GM19239 (cell line): ENCODE data around the gene IL4I1.

Experiments used
- DNase-seq: peaks from one replicate; pipeline ENCODE4 v3.0.0; 2011; ENCODE audit warnings: low spot score; ENCODE audit not compliant: insufficient read length
- FAIRE-seq: peaks from 2 replicates; lab custom pipeline; 2011; peaks lifted over from hg19 to GRCh38; lab: Jason Lieb, UNC

IL4I1 gene

DNA sequence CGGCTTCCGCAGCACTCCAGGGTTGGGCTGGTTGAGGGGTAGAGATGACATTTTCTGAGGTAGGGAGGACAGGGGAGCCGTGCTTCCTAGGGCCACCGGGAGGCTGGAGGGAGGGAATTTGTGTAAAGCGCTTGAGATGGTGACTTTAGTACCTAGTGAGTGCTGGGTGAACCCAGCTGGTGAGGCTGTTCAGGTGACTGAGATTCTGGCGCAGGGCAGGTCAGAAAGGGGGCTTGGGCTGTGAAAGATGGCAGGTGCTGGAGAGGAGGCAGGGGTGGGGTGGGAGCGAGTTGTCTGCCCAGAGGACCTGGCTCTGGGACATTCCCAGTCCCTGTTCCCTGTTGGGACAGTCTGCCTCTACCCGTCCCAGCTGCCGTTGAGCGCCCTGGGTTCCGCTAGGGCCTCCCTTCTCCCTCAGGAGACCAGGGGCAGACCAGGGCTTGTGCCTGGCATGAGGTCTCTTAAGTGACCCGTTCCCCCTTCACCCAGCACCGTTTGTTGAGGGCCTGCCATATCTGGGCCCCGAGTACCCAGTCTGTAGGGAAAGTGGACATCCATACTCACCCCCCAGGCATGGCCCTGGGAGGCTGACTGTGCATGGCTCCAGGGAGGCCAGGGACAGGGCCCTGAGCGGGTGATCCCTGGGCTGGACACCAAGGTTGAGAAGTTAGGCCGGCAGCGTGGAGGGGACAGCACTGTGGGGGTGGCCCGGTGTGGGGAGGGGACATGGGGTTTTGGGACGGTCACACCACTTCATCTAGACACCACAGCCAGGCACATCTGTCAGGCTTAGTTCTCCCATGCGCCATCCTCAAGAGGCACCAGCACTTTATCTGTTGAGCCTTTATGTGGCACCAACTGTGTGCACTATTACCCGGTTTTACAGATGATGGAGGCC lies 40.8 kb downstream of the IL4I1 start:
- DNase-seq (no peak), FAIRE-seq (no peak)

DNA sequence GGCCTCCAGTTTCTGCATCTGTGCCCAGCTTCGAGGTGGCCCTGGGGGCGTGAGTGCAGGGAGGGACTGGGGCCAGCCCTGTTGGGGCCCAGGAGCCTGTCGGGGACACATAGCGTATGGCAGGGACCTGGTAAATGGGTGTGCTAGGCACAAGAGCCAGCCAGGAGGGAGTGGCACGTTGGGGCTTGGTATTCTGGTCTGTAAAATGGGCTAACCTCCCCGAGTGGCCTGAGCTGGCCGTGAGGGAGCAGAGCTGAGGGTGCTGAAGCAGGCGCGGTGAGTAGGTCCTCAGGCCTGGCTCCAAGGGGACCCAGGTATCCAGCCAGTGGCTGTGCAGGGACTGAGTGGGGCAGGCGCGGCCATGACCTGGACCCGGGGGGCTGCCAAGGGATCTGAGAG lies 41.4 kb downstream of the IL4I1 start:
- DNase-seq (no peak), FAIRE-seq (no peak)

DNA sequence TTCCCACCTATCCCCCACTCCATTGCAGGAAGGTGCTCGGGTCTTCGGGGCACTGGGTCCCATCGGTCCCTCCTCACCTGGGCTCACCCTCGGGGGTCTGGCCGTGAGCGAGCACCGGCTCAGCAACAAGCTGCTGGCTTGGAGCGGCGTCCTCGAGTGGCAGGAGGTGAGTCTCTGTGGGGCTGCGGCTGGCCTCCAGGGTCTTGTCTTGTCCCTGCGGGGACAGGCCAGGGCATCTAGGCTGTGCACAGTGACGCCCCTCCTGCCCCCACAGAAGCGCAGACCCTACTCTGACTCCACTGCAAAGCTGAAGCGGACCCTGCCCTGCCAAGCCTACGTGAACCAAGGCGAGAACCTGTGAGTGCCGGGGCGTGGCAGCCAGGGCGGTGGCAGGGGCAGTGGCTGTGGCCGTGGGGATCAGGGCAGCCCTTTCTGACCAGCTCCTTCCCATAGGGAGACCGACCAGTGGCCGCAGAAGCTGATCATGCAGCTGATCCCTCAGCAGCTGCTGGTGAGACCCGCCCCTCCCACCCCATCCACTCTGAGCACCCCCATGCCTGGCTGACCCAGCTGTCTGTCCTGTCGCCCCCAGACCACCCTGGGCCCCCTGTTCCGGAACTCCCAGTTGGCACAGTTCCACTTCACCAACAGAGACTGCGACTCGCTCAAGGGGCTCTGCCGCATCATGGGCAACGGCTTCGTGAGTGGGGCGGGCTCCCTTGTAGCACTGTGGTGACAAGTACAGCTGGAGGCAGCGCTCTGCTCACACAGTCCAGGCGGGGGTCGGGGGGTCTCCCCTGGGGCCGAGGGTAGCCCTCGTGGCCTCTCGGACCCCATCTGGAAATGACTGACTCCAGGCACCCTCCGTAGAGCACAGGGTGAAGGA lies 42.1 kb downstream of the IL4I1 start:
- no peak for FAIRE-seq

DNA sequence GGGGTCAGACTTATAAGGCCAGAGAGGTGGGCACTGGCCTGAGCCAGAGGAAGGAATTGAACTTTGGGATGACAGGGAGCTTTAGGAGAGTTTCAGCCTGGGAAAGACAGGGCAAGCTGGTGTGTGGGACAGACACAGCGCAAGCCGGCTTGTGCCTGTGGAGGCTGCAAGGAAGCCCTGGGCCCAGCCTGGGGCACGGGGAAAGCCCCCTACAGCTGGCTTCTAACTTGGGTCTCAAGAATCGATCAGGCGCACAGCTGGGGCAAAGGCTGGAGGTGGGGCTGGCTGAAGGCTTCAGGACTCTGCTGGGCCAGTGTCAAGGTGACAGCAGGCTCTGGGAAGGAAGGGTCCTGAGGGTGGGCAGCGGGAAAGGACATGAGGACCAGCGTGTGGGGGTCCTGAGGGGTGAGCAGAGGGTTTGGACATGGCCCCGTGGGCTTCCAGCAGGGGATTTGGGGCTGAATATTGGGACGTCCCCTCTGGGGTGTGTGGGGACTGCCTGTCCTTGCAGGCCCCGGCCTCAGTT lies 42.8 kb downstream of the IL4I1 start:
- FAIRE-seq (no peak), DNase-seq (no peak)

More for the DNA sequence above, 42.1 kb downstream of the IL4I1 start:
- no peak for DNase-seq

DNA sequence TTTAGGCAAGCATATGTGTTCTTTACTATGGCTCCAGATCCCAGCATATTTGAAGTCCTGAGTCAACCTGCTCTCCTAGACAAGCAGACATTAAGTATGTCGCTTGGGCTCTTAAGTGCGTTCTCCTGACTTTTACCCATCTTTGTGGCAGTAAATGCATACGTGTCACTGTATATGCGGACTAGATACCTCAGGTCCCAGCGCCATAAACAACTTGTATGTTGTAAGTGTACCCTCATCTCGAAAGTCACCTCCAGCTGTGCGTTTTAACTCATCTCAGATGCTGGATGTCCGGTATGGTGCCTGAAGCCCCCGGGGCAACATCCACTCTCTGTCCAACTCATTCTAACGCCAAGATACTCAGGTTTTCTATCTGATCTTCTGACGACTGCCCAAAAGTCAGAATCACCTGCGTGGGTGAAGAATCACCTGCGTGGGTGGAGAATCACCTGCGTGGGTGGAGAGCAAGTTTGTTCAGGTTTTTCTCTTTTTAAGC lies 44.0 kb downstream of the IL4I1 start:
- FAIRE-seq, result no peak
- no peak for DNase-seq

DNA sequence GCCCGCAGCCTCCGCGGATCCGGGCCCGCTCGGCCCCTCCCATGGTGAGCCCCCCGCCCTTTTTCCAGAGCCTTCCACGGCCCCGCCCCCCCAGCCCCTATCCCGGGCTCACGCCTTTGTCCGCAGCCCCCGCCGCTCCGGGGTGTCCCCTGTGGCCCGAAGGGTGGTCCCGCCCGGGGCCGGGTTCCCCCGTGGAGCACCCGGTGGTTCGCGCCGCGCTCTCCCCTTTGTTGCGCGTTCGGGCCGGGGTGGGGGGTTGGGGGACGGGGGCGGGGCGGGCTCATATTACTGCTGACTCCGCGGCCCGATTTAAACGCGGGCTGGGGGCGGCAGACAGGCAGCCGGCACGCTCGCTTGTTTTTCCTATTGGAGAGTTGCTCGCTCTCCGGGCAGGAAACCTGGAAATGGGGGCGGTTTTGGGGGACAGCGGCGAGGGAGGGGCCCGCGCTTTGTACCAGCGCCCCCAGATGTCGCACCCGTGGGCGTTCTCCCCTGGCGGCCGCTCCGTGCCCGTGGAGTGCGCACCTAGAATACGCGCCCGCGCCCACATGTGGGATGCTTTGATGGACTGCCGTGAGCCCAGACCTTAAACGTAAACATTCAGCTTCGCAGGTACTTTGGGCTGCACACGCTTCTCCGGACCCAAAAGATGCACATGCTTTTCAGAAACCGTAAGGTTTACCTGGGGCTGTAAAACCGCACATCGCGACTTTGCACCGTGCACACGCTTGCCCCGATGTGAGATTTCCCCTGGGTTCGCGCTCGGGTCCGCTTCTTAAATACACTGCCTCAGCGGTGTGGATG lies 45.0 kb downstream of the IL4I1 start:
- FAIRE-seq (no peak), DNase-seq (no peak)

DNA sequence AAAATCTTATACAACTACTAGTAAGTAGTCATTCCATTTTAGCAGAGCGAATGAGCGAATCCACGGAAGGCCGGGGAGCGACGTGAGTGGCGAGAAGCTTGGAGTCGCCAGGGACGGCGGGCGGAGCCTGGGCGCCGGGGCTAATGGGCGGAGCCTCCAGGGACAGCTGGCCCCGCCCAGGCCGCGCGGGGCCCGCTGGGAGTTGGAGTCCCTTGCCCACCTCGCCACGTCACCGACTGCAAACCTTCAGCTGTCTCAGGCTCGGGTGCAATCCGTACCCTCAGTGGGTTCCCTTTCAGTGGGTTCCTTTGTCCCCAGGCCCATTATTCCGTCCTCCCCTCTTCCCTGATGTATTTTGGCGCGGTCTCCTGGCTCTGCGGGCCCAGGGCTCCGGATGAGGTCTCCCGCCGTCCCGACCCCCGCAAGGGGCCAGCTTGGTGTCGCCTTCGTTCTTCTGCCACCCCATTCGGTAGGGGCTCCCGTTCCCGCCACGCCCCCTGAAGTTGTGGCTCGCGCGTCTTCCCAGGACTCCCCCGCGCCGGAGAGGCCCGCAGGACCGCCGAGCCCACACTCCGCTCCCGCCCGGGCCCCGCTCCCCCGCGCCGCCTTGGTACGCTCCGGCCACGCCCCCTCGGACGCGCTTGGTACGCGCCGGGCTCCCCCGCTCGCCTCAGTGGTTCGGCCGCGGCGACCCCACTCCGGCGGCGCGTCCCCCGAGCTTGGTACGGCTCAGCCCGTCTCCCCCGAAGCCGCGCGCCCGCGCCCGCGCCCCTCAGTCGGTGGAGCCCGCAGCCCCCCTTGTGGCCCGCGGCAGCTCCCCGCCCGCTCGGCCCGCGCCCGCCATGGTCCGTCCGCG lies 46.0 kb downstream of the IL4I1 start, which contains the start of gene PTOV1:
TSS of gene PTOV1 (plus strand) at position 673 of the 856 bp plus-strand sequence.
- peak; percentile 97 for DNase-seq

DNA sequence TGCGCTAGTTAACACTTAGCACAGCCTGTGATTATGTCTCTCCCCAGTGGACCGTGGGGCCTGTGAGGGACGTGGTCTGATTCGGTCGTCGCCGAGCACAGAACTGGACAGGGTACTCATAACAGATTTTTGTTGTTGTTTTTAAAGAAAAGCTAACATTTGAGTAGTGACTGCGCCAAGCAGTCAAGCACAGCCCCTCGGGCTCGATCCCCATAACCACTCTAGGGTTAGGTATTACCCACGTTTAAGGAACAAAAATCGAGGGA lies 46.5 kb downstream of the IL4I1 start:
- FAIRE-seq (no peak), DNase-seq (no peak)

More for the DNA sequence above, 46.0 kb downstream of the IL4I1 start, which contains the start of gene PTOV1:
- FAIRE-seq, result peak; percentile 88

DNA sequence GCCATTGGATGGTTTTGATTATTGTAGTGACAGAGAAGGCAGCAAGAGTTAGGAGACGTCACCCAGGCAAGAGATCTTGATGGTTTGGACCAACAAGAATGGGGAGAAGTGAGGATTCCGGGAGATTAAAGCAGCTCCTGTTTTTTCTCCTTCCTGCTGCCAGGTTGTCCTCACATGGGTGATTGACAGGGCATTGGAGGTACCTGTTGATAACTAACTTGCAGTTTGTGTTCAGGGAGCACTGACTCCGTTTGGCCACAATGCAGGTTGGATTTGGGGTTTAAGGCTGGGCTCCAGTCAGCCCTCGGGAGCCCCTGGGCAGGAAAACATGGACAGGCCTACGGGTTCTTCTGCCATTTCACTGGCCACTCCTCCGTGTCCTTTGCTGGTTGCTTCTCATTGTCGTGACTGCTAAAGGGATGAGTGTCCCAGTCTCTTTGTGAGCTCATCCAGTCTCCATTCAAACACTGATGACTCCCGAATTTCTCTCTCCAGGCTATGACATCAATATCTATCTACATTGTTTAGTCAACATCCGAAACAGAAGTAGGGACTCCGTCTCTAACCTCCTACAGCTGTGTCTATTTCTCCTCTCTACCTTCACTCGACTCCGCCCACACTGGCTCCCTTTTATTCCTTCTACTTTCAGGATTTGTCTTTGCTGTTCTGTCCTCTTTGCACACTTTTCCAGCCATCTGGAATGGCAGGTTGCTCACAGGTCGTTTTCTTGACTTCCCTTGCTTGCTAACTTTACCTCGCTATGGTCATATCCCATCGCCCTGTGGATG lies 47.1 kb downstream of the IL4I1 start:
- FAIRE-seq (no peak), DNase-seq (no peak)

DNA sequence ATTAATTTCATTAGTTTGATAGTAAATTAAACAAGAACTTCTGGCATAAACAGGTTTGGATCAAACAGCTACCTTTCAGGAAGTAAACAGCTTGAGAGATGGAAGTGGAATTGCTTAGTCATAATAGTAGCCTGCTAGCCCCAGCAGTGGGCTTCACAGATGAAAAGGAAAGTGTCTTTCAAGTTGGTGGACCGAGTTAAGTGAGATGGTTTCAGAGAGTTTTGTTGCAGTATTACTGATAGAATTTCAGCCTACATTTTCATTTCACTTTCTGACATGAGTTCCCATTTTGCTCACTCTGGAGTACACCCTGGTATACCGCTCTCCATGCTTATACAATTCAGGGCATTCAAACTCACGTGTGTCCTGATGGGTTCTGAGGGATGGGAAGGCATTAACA lies 47.7 kb downstream of the IL4I1 start:
- FAIRE-seq (no peak), DNase-seq (no peak)

DNA sequence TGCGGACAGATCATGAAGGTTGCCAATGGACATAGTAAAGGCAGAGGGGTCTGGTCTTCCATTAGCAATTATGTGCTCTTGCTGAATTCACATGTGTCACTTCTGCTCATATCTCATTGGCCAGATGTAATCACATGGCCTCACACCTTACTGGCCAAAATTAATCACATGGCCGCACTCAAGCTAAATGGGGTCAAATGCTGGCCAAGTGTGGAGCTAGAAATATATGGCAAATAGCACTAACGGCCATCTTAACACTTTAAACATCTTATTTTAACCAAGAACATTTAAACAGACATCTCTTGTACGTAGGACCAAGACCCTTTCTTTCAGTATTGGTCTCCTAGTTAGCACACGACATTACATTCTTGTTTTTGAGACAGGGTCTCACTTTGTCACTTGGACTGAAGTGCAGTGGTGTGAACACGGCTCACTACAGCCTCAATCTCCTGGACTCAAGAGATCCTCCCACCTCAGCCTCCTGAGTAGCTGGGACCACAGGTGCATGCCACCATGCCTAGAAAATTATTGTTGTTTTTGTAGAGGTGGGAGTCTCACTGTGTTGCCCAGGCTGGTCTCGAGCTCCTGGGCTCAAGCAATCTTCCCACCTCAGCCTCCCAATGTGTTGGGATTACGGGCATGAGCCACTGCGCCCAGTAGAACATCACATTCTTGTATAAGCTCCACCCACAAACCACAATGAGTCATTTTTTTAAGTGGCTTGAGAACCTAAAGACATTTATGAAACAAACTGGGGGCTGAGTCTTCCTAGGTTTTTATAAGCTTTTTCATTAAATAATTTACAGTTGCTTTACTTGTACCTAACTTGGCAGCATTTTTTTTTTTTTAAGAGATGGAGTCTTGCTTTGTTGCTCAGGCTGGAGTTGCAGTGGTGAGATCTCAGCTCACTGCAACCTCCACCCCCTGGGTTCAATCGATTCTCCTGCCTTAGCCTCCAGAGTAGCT lies 48.7 kb downstream of the IL4I1 start:
- DNase-seq (no peak), FAIRE-seq (no peak)

DNA sequence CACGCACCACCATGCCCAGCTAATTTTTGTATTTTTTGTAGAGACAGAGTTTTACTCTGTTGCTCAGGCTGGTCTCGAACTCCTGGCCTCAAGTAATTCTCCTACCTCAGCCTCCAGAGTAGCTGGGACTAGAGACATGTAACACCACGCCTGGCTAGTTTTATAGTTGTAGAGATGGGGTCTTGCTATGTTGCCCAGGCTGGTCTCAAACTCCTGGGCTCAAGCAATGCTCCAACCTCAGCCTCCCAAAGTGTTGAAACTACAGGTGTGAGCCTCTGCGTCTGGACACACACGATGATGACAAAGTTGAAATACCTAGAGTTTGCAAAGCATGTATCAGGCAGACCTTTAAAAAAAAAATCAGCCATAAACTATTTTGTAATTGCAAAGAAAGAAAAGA lies 50.3 kb downstream of the IL4I1 start:
- no peak for FAIRE-seq
- DNase-seq, result no peak

DNA sequence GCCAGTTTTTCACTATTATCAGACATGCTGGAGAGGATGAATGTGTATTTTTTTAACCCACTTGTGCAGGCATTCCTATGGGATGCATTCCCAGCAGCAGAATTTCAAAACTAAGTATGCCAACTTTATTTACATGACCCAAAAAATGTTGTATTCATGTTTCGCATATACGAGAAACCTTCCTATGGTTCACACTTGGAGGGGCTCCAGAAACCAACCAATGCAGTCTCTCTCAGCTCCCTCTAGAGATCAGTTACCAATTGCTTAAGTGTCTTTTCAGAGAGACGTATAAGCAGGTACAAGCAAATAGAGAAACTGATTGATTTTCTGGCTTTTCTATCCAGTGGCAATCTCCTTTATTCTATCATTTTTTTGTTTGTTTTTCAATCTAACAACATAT lies 51.3 kb downstream of the IL4I1 start:
- FAIRE-seq (no peak), DNase-seq (no peak)

DNA sequence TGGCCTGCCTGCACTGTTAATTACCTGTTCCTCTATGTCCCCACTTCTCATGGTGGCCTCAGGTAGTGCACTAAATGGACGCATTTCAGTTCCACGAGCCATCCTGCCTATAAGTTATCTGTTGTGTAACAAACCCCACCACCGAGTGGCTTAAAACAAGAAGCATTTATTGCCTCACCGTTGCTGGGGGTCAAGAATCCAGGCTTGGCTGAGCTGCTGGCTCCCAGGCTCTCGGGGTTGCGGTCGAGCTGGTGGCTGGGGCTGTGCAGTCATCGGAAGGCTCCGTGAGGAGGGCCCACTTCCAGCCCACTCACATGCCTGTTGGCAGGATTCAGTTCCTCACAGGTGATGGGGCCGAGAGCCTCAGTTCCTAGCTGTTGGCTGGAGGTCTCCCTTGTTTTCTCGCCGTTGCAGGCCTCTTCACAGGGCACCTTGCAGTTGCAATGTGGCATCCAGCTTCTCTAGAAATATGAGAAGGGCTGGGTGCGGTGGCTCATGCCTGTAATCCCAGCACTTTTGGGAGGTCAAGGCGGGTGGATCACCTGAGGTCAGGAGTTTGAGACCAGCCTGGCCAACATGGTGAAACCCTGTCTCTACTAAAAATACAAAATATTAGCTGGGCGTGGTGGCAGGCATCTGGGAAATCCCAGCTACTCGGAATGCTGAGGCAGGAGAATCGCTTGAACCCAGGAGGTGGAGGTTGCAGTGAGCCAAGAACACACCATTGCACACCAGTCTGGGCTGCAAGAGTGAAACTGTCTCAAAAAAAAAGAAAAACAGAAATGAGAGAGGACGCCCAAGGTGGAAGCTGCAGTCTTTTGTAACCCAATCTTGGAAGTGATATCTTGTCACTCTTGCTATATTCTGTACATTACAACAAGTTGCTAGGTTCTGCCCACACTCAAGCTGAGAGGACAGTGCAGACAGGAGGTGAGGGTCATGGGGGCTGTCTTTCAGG lies 52.3 kb downstream of the IL4I1 start:
- DNase-seq (no peak), FAIRE-seq (no peak)

DNA sequence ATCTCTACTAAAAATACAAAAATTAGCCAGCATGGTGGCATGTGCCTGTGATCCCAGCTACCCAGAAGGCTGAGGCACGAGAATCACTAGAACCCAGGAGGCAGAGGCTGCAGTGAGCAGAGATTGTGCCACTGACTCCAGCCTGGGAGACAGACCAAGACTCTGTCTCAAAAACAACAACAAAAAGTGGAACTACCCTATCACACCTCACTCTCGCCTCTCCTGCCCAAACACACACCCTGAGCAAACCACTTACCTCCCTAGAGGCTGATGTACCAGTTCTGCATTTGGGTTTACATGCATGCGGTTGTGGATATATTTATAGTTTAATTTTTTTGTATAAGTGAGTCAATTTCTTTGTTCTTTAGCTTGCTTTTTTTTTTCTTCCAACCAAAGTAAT lies 53.4 kb downstream of the IL4I1 start:
- FAIRE-seq (no peak), DNase-seq (no peak)

DNA sequence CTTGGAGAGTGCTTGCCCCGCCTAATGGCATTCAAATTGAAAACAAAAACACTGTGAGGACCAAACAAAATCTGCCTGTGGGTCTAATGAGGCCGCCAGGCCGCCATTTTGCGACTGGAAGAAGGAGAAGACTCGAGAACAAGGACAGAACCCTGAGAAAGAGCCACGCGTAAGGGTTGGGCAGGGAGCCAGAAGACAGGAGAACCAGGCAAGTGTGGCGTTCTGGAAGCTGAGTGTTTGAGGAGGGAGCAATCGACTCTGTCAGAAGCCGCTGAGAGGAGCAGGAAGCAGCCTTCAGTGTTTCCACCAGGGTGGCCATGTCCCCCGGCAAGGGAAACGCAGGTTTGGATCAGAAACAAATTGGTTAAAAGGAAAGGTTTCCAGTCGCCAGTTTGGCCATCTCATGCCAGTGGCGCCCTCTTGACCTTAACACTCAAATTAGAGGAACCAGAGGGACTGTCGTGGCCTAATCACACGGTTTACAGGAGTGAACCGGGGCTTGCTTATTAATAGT lies 55.9 kb downstream of the IL4I1 start:
- FAIRE-seq (no peak), DNase-seq (no peak)
